ENCODE data around the gene WDR43. TPM values are rescaled to one million over a fixed set of nuclear protein-coding genes. Genes with fewer than 3 reads are reported as not detected.

The WDR43 gene
- polyA plus RNA-seq, 1 donor (not counting 4 experiments of a cell fraction or from before 2014, with no cell fraction given), result 125 TPM

GRCh38 chr2:28997237-28997846 lies 102.9 kb downstream of the WDR43 start:
- Histone ChIP-seq H2AFZ (ENCODE audit: control insufficient read depth, low read length) (no peak overlapping the region), H3K36me3 (ENCODE audit: control insufficient read depth in 2 of 2, extremely low read depth in 1 of 2, insufficient read depth in 2 of 2, low read length in 2 of 2) (no peaks in the 10 kb centered on the region), H4K20me1 (ENCODE audit: control insufficient read depth, extremely low read depth, insufficient read depth, low read length) (no peaks in the 10 kb centered on the region), H3K79me2 (ENCODE audit: control insufficient read depth, insufficient read depth, low read length) (no peaks in the 10 kb centered on the region), H3K4me2 (ENCODE audit: control insufficient read depth, extremely low read depth, insufficient read depth, low read depth, low read length) (no peak overlapping the region), H3K27me3 (ENCODE audit: control insufficient read depth, extremely low read depth, insufficient read depth, low read length) (no peaks in the 10 kb centered on the region), H3K4me1 (ENCODE audit: control insufficient read depth, extremely low read depth, insufficient read depth, low read length) (peaks cover 16% of the 10 kb centered on the region), H3K9ac (ENCODE audit: control insufficient read depth, extremely low read depth, insufficient read depth, low read length) (no peak overlapping the region), H3K27ac (ENCODE audit: control insufficient read depth, insufficient read depth, low read length) (no peak overlapping the region), H3K4me3 (ENCODE audit: control insufficient read depth in 2 of 3, extremely low read depth in 1 of 3, insufficient read depth in 2 of 3, low read depth in 1 of 3, low read length in 3 of 3) (no peak overlapping the region), H3K9me1 (ENCODE audit: control insufficient read depth, extremely low read depth, insufficient read depth, low read length) (peaks cover 2% of the 10 kb centered on the region), H3K9me3 (ENCODE audit: control insufficient read depth, low read depth, low read length) (no peaks in the 10 kb centered on the region)
- FAIRE-seq (no peak), DNase-seq (ENCODE audit: low read depth, low spot score) (no peak)
- no peak for TF ChIP-seq CTCF (optimal IDR thresholded peaks at IDR 0.05 in 1 of 3, IDR thresholded peaks at IDR 0.05 in 1 of 3, conservative IDR thresholded peaks at IDR 0.05 in 1 of 3; ENCODE audit: extremely low read depth in 1 of 3, insufficient read depth in 2 of 3, low read length in 3 of 3)
- TF ChIP-seq EZH2 (IDR thresholded peaks at IDR 0.05; ENCODE audit: low read length), result no peak
- dilution Hi-C loops (cut with MboI; ENCODE audit: extremely low pct_ligation_motif_present, low sequenced_read_pairs), result no loop called here

Small RNA genes within 50 kb of the gene (small RNA-seq; reads per million reads assigned to genes)
- gene RF00019 (ENCODE audit: insufficient read length in 3 of 3, low read depth in 3 of 3, low replicate concordance in 1 of 3) (0 reads per million in 3 experiments), gene SNORD53 (ENCODE audit: insufficient read length in 3 of 3, low read depth in 3 of 3, low replicate concordance in 1 of 3) (1.3 to 18.1 (median 11.7) reads per million in 3 experiments), gene SNORD53B (ENCODE audit: insufficient read length in 3 of 3, low read depth in 3 of 3, low replicate concordance in 1 of 3) (2.3 to 26.1 (median 7.2) reads per million in 3 experiments), gene SNORD92 (ENCODE audit: insufficient read length in 3 of 3, low read depth in 3 of 3, low replicate concordance in 1 of 3) (1.7 to 24.1 (median 4.1) reads per million in 3 experiments)

Other genes starting within 250 kb of the WDR43 start
- gene PPP1CB, start 142.8 kb upstream of the WDR43 start, polyA plus RNA-seq, result 91.1 to 157 TPM (median 122 TPM) in 3 replicates
- gene SPDYA, start 83.8 kb upstream of the WDR43 start, polyA plus RNA-seq, result 0.15 to 0.37 TPM (median 0.22 TPM) in 3 replicates
- gene TRMT61B, start 24.4 kb upstream of the WDR43 start, polyA plus RNA-seq, result 10.4 to 16.2 TPM (median 12.1 TPM) in 3 replicates
- 0.10 to 0.15 TPM in 2 of 3 replicates, not detected in the other for gene TOGARAM2, start 86.6 kb downstream of the WDR43 start, polyA plus RNA-seq
- 0.01 TPM in 1 of 3 replicates, not detected in the others for gene PCARE, start 179.9 kb downstream of the WDR43 start, polyA plus RNA-seq
- gene CLIP4, start 220.7 kb downstream of the WDR43 start, polyA plus RNA-seq, result 32.1 to 51.3 TPM (median 46.6 TPM) in 3 replicates